K562 (cell line): ENCODE results near the gene LYRM7. TPM values are rescaled to one million over a fixed set of nuclear protein-coding genes. Genes with fewer than 3 reads are reported as not detected.
A peak's percentile ranks its signal among the peaks of the same experiment; 100 is the strongest.

Experiments used
- ATAC-seq: fragments of 200-7000 bp; cut with Tn5 transposase; 3 replicates; pipeline ENCODE4 v1.9.1; 2020; ENCODE audit warnings: moderate library complexity
- BruUV-seq: library from RNA; stranded (reverse); fragments of 400-500 nt; replicated peaks from 2 replicates; lab custom pipeline; 2021; lab: Mats Ljungman, UMichigan
- CTCF ChIA-PET: fragments of 300-600 bp; formaldehyde crosslinking; extraction: SDS; loops from one replicate; lab custom pipeline; 2021; ENCODE audit warnings: low intra/inter-chr PET ratio; lab: Yijun Ruan, JAX
- POLR2A ChIA-PET: fragments of 300-600, 350-650 bp; sonication (Branson Sonifier 250); formaldehyde crosslinking; extraction: SDS; loops from one replicate; lab custom pipeline; 2021; ENCODE audit warnings: antibody characterized with exemption, inconsistent platforms; lab: Yijun Ruan, JAX
- DNase-seq, 4 experiments: peaks; one replicate each; pipeline versions ENCODE4 v3.0.0 to v3.0.0-alpha.2; 2011 to 2018; ENCODE audit warnings: low spot score in 3 of 4, mixed read lengths in 3 of 4; ENCODE audit errors: extremely low read depth in 1 of 4
- FAIRE-seq: peaks from 2 replicates; lab custom pipeline; 2011; peaks lifted over from hg19 to GRCh38; lab: Jason Lieb, UNC
- H2AFZ ChIP-seq: 2 replicates; pipeline ENCODE4 v1.6.0; 2011; ENCODE audit warnings: low read depth, low read length, control low read depth, inconsistent platforms
- H3K27ac ChIP-seq: fragments of 200-600 bp; 3 replicates; pipeline ENCODE4 v1.8.0; 2011; ENCODE audit warnings: low read depth, mild to moderate bottlenecking, control low read depth, inconsistent platforms, low read length, moderate library complexity, mixed read lengths; ENCODE audit errors: extremely low read depth
- H3K27me3 ChIP-seq, 2 experiments: fragments of 300-600 bp in 1 of 2; 2 replicates in 1 of 2; 3 replicates in 1 of 2; pipeline versions ENCODE4 v1.6.0 to v1.8.0; 2011; ENCODE audit warnings: inconsistent platforms in 2 of 2, low read length in 2 of 2, mild to moderate bottlenecking in 1 of 2, mixed read lengths in 1 of 2, moderate library complexity in 1 of 2; ENCODE audit not compliant: control insufficient read depth in 2 of 2, insufficient read depth in 2 of 2
- H3K36me3 ChIP-seq: fragments of 300-600 bp; 3 replicates; pipeline ENCODE4 v1.8.0; 2011; ENCODE audit warnings: mild to moderate bottlenecking, low read length, inconsistent platforms; ENCODE audit not compliant: control insufficient read depth, insufficient read depth
- H3K4me1 ChIP-seq, 2 experiments: fragments of 200-600 bp in 1 of 2; replicated peaks in 1 of 2; 2 replicates in 1 of 2; 3 replicates in 1 of 2; pipeline versions ENCODE4 v1.5.1 to v1.8.0; 2011; ENCODE audit warnings: inconsistent platforms in 2 of 2, low read length in 2 of 2, mild to moderate bottlenecking in 1 of 2, mixed read lengths in 1 of 2, moderate library complexity in 1 of 2; ENCODE audit not compliant: control insufficient read depth in 2 of 2, insufficient read depth in 2 of 2
- H3K4me2 ChIP-seq: 2 replicates; pipeline ENCODE4 v1.6.1; 2011; ENCODE audit warnings: low read length, control low read depth, inconsistent platforms, mixed read lengths; ENCODE audit not compliant: insufficient read depth
- H3K4me3 ChIP-seq: fragments of 200-600 bp; sonication (generic), shearing (Covaris generic); 2 replicates; pipeline ENCODE4 v1.5.1; 2016; ENCODE audit warnings: control low read depth, inconsistent platforms
- H3K79me2 ChIP-seq: fragments of 200-600 bp; 3 replicates; pipeline ENCODE4 v1.8.0; 2011; ENCODE audit warnings: low read length, inconsistent platforms; ENCODE audit not compliant: control insufficient read depth, insufficient read depth
- H3K9ac ChIP-seq, 2 experiments: 2 replicates each; pipeline versions ENCODE4 v1.6.0 to v1.6.1; 2011; ENCODE audit warnings: low read depth in 2 of 2, low read length in 2 of 2, control low read depth in 1 of 2, inconsistent platforms in 1 of 2, mild to moderate bottlenecking in 1 of 2, mixed read lengths in 1 of 2; ENCODE audit not compliant: insufficient read depth in 1 of 2
- H3K9me1 ChIP-seq: one replicate; pipeline ENCODE4 v1.6.0; 2011; ENCODE audit warnings: inconsistent platforms, mild to moderate bottlenecking, low read length, moderate library complexity; ENCODE audit not compliant: control insufficient read depth, insufficient read depth
- H3K9me3 ChIP-seq: replicated peaks from 2 replicates; pipeline ENCODE4 v1.5.1; 2011; ENCODE audit warnings: low read depth, low read length, inconsistent platforms; ENCODE audit not compliant: control insufficient read depth, insufficient read depth
- H4K20me1 ChIP-seq: replicated peaks from 2 replicates; pipeline ENCODE4 v1.6.1; 2011; ENCODE audit warnings: low read length, inconsistent platforms, mixed read lengths; ENCODE audit not compliant: control insufficient read depth, insufficient read depth
- ARID1B ChIP-seq: fragments of 450-650 bp; IDR thresholded peaks from 2 replicates; pipeline ENCODE4 v1.6.1; 2016; ENCODE audit warnings: antibody characterized with exemption, mild to moderate bottlenecking, inconsistent platforms
- MAZ ChIP-seq, 2 experiments: fragments of 450-650 bp in 1 of 2; sonication (generic) in 1 of 2; formaldehyde crosslinking; IDR thresholded peaks in 1 of 2; conservative IDR thresholded peaks in 1 of 2; 2 replicates each; pipeline versions ENCODE4 v1.4.0 to v1.5.0; 2020; ENCODE audit warnings: mild to moderate bottlenecking in 1 of 2, missing genetic modification reagents in 1 of 2
- MECOM ChIP-seq: fragments of 250-450 bp; sonication (Bioruptor Pico); IDR thresholded peaks from 2 replicates; pipeline ENCODE4 v1.8.0; 2022; ENCODE audit warnings: inconsistent platforms
- MNT ChIP-seq, 2 experiments: fragments of 450-650 bp; conservative IDR thresholded peaks; 2 replicates each; pipeline ENCODE4 v1.6.1; 2017; ENCODE audit warnings: mild to moderate bottlenecking in 2 of 2, moderate library complexity in 2 of 2
- POLR2AphosphoS5 ChIP-seq: IDR thresholded peaks from 2 replicates; pipeline ENCODE4 v1.6.1; 2011; ENCODE audit warnings: mild to moderate bottlenecking, low read depth, low read length, moderate library complexity; ENCODE audit not compliant: control insufficient read depth, insufficient read depth
- RAD51 ChIP-seq: fragments of 450-650 bp; IDR thresholded peaks from 2 replicates; pipeline ENCODE4 v1.7.1; 2016; ENCODE audit warnings: low read depth, mild to moderate bottlenecking, borderline replicate concordance
- RB1 ChIP-seq: fragments of 450-650 bp; IDR thresholded peaks from 2 replicates; pipeline ENCODE4 v1.6.1; 2017; ENCODE audit warnings: low read depth, mild to moderate bottlenecking
- SMARCB1 ChIP-seq: IDR thresholded peaks from 2 replicates; pipeline ENCODE4 v1.6.1; 2011; ENCODE audit warnings: improper control_type of control experiment, low read depth; ENCODE audit not compliant: insufficient read length
- SRSF3 ChIP-seq: fragments of 200-400 bp; formaldehyde crosslinking; IDR thresholded peaks from 2 replicates; pipeline ENCODE4 v1.6.1; 2016; ENCODE audit warnings: mild to moderate bottlenecking, low read length, moderate library complexity; ENCODE audit not compliant: insufficient read depth
- SUPT5H ChIP-seq: fragments of 450-650 bp; IDR thresholded peaks from 2 replicates; pipeline ENCODE4 v1.6.1; 2016
- ZNF830 ChIP-seq: fragments of 250-450 bp; sonication (Bioruptor Pico); IDR thresholded peaks from 2 replicates; pipeline ENCODE4 v1.5.0; 2021; ENCODE audit warnings: mild to moderate bottlenecking
- in situ Hi-C: fragments of 300-500 bp; cut with MboI; formaldehyde crosslinking; loops from 4 replicates; pipeline ENCODE4 v1.15.0; 2018; ENCODE audit warnings: inconsistent platforms, mixed read lengths
- intact Hi-C: fragments of 100-400 bp; cut with micrococcal nuclease; formaldehyde crosslinking; loops from 2 replicates; pipeline ENCODE4 v1.14.2; 2022
- polyA plus RNA-seq, 8 experiments: library from polyadenylated mRNA; depleted of rRNA in 4 of 8; stranded (reverse) in 5 of 8; unstranded in 3 of 8; fragments of >200 nt; fragmentation: Nextera tagmentation in 2 of 8; fragmentation: Illumina TruSeq in 1 of 8; extraction: Ambion mirVana in 2 of 8; extraction: Trizol in 1 of 8; gene quantifications; 2 replicates each; pipeline versions ENCODE4 v1.2.1 to v1.2.3, GENCODE V29; 2011 to 2014; ENCODE audit warnings: inconsistent platforms in 1 of 8, missing spikeins in 1 of 8
- total RNA-seq, 7 experiments: library from RNA; depleted of rRNA in 6 of 7; stranded (reverse); fragments of >200 nt in 6 of 7; fragmentation: Illumina TruSeq in 2 of 7; extraction: Trizol in 2 of 7; gene quantifications; 2 replicates each; pipeline versions ENCODE4 v1.2.1 to v1.2.3, GENCODE V29; 2011 to 2021; ENCODE audit warnings: low replicate concordance in 1 of 7
- TF ChIP-seq, protein P1 (sequence below), 2 experiments: fragments of 450-650 bp in 1 of 2; sonication (generic) in 1 of 2; formaldehyde crosslinking; conservative IDR thresholded peaks; 2 replicates each; pipeline versions ENCODE4 v1.4.0 to v1.8.1; 2020 to 2022; ENCODE audit warnings: mild to moderate bottlenecking in 1 of 2, missing genetic modification reagents in 1 of 2
- TF ChIP-seq, protein P2 (sequence below): sonication (generic); formaldehyde crosslinking; IDR thresholded peaks from 2 replicates; pipeline ENCODE4 v1.4.0; 2020; ENCODE audit warnings: mild to moderate bottlenecking, missing genetic modification reagents
- TF ChIP-seq, protein P3 (sequence below): fragments of 250-450 bp; sonication (Bioruptor Pico); IDR thresholded peaks from 2 replicates; pipeline ENCODE4 v1.4.0; 2020; ENCODE audit warnings: borderline replicate concordance

The LYRM7 gene
- total and polyA plus RNA-seq, 9 of the 15 experiments (the other 6 are each of a cell fraction or from before 2014, with no cell fraction given): 16.2 to 70.1 (median 33.3) TPM

DNA sequence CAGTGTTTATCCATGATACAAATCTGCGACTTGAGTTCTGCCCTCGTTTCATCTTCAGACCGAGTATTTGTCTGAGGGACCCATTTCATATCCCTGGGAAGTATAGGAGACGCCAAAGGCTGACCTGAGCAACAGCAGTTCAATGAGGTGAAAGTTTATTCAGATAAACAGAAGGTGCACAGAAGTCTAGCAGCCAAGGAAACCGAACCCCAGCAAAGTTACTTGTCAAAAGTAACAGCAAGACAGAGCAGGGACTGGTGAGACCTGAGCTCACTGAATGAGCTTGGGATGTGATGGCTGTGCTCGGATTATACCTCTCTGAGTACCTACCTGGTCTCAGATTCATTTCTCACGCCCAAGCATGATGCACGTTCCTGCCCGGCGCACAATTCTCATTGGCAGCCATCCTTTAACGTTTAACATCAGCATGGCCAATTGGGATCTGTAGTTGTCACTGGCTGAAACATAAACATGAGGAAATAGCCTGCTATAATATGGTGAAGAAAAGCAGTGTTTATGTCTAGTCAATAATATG, 599 bp downstream of the LYRM7 start (continued):
- TF ChIP-seq, protein P1, sequence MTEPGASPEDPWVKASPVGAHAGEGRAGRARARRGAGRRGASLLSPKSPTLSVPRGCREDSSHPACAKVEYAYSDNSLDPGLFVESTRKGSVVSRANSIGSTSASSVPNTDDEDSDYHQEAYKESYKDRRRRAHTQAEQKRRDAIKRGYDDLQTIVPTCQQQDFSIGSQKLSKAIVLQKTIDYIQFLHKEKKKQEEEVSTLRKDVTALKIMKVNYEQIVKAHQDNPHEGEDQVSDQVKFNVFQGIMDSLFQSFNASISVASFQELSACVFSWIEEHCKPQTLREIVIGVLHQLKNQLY (CRISPR knock-in tag; conservative IDR thresholded peaks at IDR 0.05): no peak
- peak in 1 of 2 experiments; percentile 62; a peak in 1 of 4 replicates for TF ChIP-seq MNT (conservative IDR thresholded peaks at IDR 0.05)

GRCh38 chr5:131180407-131180806, 9.7 kb downstream of the LYRM7 start:
- DNase-seq (peak in 2 of 4 experiments; percentile 25 to 62), ATAC-seq (peak; percentile 80), FAIRE-seq (no peak)
- no peaks in the 10 kb centered on the region for H3K27me3 ChIP-seq
- CTCF ChIA-PET: no interaction called here
- H3K9me1 ChIP-seq: peaks cover 3% of the 10 kb centered on the region
- peak overlapping the region; percentile 29; the same call in 1 of the 3 replicates for H3K27ac ChIP-seq
- H3K4me1 ChIP-seq: peaks cover 8 to 31% of the 10 kb centered on the region in 2 experiments
- no peak overlapping the region for H3K4me3 ChIP-seq
- peaks cover 22% of the 10 kb centered on the region; the same call in 2 of the 3 replicates for H3K36me3 ChIP-seq
- no peaks in the 10 kb centered on the region for H4K20me1 ChIP-seq
- intact Hi-C loops (no loop called here), in situ Hi-C loops (no loop called here)
- peaks cover 49% of the 10 kb centered on the region for H3K79me2 ChIP-seq
- H3K4me2 ChIP-seq: no peak overlapping the region; the same call in 1 of the 2 replicates
- H2AFZ ChIP-seq: no peak overlapping the region
- BruUV-seq: no TSS peak
- H3K9me3 ChIP-seq: no peaks in the 10 kb centered on the region
- H3K9ac ChIP-seq: no peak overlapping the region
- POLR2A ChIA-PET: no interaction called here
- TF ChIP-seq, protein P2, sequence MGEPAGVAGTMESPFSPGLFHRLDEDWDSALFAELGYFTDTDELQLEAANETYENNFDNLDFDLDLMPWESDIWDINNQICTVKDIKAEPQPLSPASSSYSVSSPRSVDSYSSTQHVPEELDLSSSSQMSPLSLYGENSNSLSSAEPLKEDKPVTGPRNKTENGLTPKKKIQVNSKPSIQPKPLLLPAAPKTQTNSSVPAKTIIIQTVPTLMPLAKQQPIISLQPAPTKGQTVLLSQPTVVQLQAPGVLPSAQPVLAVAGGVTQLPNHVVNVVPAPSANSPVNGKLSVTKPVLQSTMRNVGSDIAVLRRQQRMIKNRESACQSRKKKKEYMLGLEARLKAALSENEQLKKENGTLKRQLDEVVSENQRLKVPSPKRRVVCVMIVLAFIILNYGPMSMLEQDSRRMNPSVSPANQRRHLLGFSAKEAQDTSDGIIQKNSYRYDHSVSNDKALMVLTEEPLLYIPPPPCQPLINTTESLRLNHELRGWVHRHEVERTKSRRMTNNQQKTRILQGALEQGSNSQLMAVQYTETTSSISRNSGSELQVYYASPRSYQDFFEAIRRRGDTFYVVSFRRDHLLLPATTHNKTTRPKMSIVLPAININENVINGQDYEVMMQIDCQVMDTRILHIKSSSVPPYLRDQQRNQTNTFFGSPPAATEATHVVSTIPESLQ: no peak
- TF ChIP-seq RAD51 (no peak), MAZ (CRISPR knock-in tag; conservative IDR thresholded peaks at IDR 0.05 in 1 of 2, IDR thresholded peaks at IDR 0.05 in 1 of 2) (no peak), SRSF3 (no peak), MECOM (CRISPR knock-in tag) (peak; percentile 69; the same call in 1 of the 2 replicates), ZNF830 (CRISPR knock-in tag) (no peak), SUPT5H (no peak), POLR2AphosphoS5 (peak; percentile 33; the same call in 1 of the 2 replicates), SMARCB1 (peak; percentile 41), RB1 (no peak), ARID1B (peak; percentile 82)
- TF ChIP-seq, protein P3, sequence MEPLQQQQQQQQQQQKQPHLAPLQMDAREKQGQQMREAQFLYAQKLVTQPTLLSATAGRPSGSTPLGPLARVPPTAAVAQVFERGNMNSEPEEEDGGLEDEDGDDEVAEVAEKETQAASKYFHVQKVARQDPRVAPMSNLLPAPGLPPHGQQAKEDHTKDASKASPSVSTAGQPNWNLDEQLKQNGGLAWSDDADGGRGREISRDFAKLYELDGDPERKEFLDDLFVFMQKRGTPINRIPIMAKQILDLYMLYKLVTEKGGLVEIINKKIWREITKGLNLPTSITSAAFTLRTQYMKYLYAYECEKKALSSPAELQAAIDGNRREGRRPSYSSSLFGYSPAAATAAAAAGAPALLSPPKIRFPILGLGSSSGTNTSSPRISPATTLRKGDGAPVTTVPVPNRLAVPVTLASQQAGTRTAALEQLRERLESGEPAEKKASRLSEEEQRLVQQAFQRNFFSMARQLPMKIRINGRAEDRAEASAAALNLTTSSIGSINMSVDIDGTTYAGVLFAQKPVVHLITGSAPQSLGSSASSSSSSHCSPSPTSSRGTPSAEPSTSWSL: no peak
